ENCODE data around the gene TSC2. TPM values are rescaled to one million over a fixed set of nuclear protein-coding genes. Genes with fewer than 3 reads are reported as not detected.

Gene TSC2
- total and polyA plus RNA-seq, 2 experiments from 2014 or later, result 52.2 to 53.7 TPM

- H3K9me2 ChIP-seq (ENCODE audit: insufficient read depth), result no peaks in the 10 kb centered on the region
- H3K27me3 ChIP-seq (replicated peaks; ENCODE audit: insufficient read depth), result no peaks in the 10 kb centered on the region
- in situ Hi-C loops (cut with MboI), result no loop called here
- H3K36me3 ChIP-seq (ENCODE audit: low read depth), result peaks cover 11% of the 10 kb centered on the region; the same call in 1 of the 2 replicates
- no peaks in the 10 kb centered on the region for H3K4me1 ChIP-seq (ENCODE audit: insufficient read depth)
- no peak overlapping the region for H3K27ac ChIP-seq
- no peaks in the 10 kb centered on the region for H3K79me2 ChIP-seq (ENCODE audit: insufficient read depth)
- no peak overlapping the region for H3K9ac ChIP-seq
- no peaks in the 10 kb centered on the region for H4K20me1 ChIP-seq (ENCODE audit: insufficient read depth)
- no peak overlapping the region for H2AFZ ChIP-seq
- H3K4me2 ChIP-seq (ENCODE audit: unreplicated experiment), result no peak overlapping the region
- no peak for TF ChIP-seq EZH2phosphoT487 (IDR thresholded peaks at IDR 0.05; ENCODE audit: insufficient read depth, low read depth)
- TF ChIP-seq EZH2 (IDR thresholded peaks at IDR 0.05; ENCODE audit: insufficient read depth, poor library complexity, severe bottlenecking), result no peak
- H3K9me3 ChIP-seq (ENCODE audit: low read depth), result no peaks in the 10 kb centered on the region
- WGBS, 2 experiments (ENCODE audit: low coverage in 1 of 2, low lambda C conversion rate in 2 of 2, missing lambda C conversion rate in 2 of 2), result 96 to 97% methylated on average over 29 of the region's 29 CpGs
- DNase-seq, result no peak
- H3K4me3 ChIP-seq, result no peak overlapping the region
- H3F3A ChIP-seq (ENCODE audit: insufficient read depth), result no peaks in the 10 kb centered on the region
Measured at GRCh38 chr16:2070576-2071453, 23.0 kb downstream of the TSC2 start.

GRCh38 chr16:2071454-2072202, 23.8 kb downstream of the TSC2 start:
- H3F3A ChIP-seq (ENCODE audit: insufficient read depth), result no peaks in the 10 kb centered on the region
- H3K9me2 ChIP-seq (ENCODE audit: insufficient read depth), result no peaks in the 10 kb centered on the region
- H3K27ac ChIP-seq, result no peak overlapping the region
- H3K27me3 ChIP-seq (replicated peaks; ENCODE audit: insufficient read depth), result no peaks in the 10 kb centered on the region
- H2AFZ ChIP-seq, result no peak overlapping the region
- no peaks in the 10 kb centered on the region for H4K20me1 ChIP-seq (ENCODE audit: insufficient read depth)
- no peaks in the 10 kb centered on the region for H3K79me2 ChIP-seq (ENCODE audit: insufficient read depth)
- WGBS, 2 experiments (ENCODE audit: low coverage in 1 of 2, low lambda C conversion rate in 2 of 2, missing lambda C conversion rate in 2 of 2), result 87 to 88% methylated on average over 32 to 34 of the region's 34 CpGs
- TF ChIP-seq EZH2phosphoT487 (IDR thresholded peaks at IDR 0.05; ENCODE audit: insufficient read depth, low read depth), result no peak
- no peak for TF ChIP-seq EZH2 (IDR thresholded peaks at IDR 0.05; ENCODE audit: insufficient read depth, poor library complexity, severe bottlenecking)
- in situ Hi-C loops (cut with MboI), result no loop called here
- no peak overlapping the region for H3K4me3 ChIP-seq
- no peak overlapping the region for H3K4me2 ChIP-seq (ENCODE audit: unreplicated experiment)
- no peaks in the 10 kb centered on the region for H3K9me3 ChIP-seq (ENCODE audit: low read depth)
- no peaks in the 10 kb centered on the region for H3K4me1 ChIP-seq (ENCODE audit: insufficient read depth)
- H3K36me3 ChIP-seq (ENCODE audit: low read depth), result peaks cover 6% of the 10 kb centered on the region; the same call in 1 of the 2 replicates
- no peak overlapping the region for H3K9ac ChIP-seq
- no peak for DNase-seq

- no peak overlapping the region for H3K9ac ChIP-seq
- no peak overlapping the region for H3K4me2 ChIP-seq (ENCODE audit: unreplicated experiment)
- WGBS, 2 experiments (ENCODE audit: low coverage in 1 of 2, low lambda C conversion rate in 2 of 2, missing lambda C conversion rate in 2 of 2), result 89 to 92% methylated on average over 8 of the region's 8 CpGs
- no peaks in the 10 kb centered on the region for H3F3A ChIP-seq (ENCODE audit: insufficient read depth)
- TF ChIP-seq EZH2 (IDR thresholded peaks at IDR 0.05; ENCODE audit: insufficient read depth, poor library complexity, severe bottlenecking) (no peak), EZH2phosphoT487 (IDR thresholded peaks at IDR 0.05; ENCODE audit: insufficient read depth, low read depth) (no peak)
- in situ Hi-C loops (cut with MboI), result no loop called here
- H3K27ac ChIP-seq, result no peak overlapping the region
- H3K36me3 ChIP-seq (ENCODE audit: low read depth), result peaks cover 6% of the 10 kb centered on the region; the same call in 1 of the 2 replicates
- no peaks in the 10 kb centered on the region for H3K27me3 ChIP-seq (replicated peaks; ENCODE audit: insufficient read depth)
- no peaks in the 10 kb centered on the region for H3K9me2 ChIP-seq (ENCODE audit: insufficient read depth)
- no peaks in the 10 kb centered on the region for H3K79me2 ChIP-seq (ENCODE audit: insufficient read depth)
- H3K9me3 ChIP-seq (ENCODE audit: low read depth), result no peaks in the 10 kb centered on the region
- no peak overlapping the region for H2AFZ ChIP-seq
- no peak for DNase-seq
- no peak overlapping the region for H3K4me3 ChIP-seq
- no peaks in the 10 kb centered on the region for H4K20me1 ChIP-seq (ENCODE audit: insufficient read depth)
- no peaks in the 10 kb centered on the region for H3K4me1 ChIP-seq (ENCODE audit: insufficient read depth)
Measured at GRCh38 chr16:2072926-2073325, 25.1 kb downstream of the TSC2 start.

- Histone ChIP-seq H2AFZ (no peak overlapping the region), H3K79me2 (ENCODE audit: insufficient read depth) (no peaks in the 10 kb centered on the region), H3K4me3 (no peak overlapping the region), H3K9me3 (ENCODE audit: low read depth) (no peaks in the 10 kb centered on the region), H3K9me2 (ENCODE audit: insufficient read depth) (no peaks in the 10 kb centered on the region), H3K9ac (no peak overlapping the region), H3F3A (ENCODE audit: insufficient read depth) (no peaks in the 10 kb centered on the region), H3K27ac (no peak overlapping the region), H3K4me1 (ENCODE audit: insufficient read depth) (no peaks in the 10 kb centered on the region), H3K36me3 (ENCODE audit: low read depth) (no peaks in the 10 kb centered on the region; the same call in 1 of the 2 replicates), H3K27me3 (replicated peaks; ENCODE audit: insufficient read depth) (no peaks in the 10 kb centered on the region), H3K4me2 (ENCODE audit: unreplicated experiment) (no peak overlapping the region), H4K20me1 (ENCODE audit: insufficient read depth) (no peaks in the 10 kb centered on the region)
- WGBS, 2 experiments (ENCODE audit: low coverage in 1 of 2, low lambda C conversion rate in 2 of 2, missing lambda C conversion rate in 2 of 2), result 93 to 96% methylated on average over 20 of the region's 20 CpGs
- TF ChIP-seq EZH2phosphoT487 (IDR thresholded peaks at IDR 0.05; ENCODE audit: insufficient read depth, low read depth), result no peak
- no peak for TF ChIP-seq EZH2 (IDR thresholded peaks at IDR 0.05; ENCODE audit: insufficient read depth, poor library complexity, severe bottlenecking)
- no peak for DNase-seq
- in situ Hi-C loops (cut with MboI), result no loop called here
Measured at GRCh38 chr16:2074071-2074470, 26.3 kb downstream of the TSC2 start.
